Left ventricle myocardium superior (tissue), 1 donor: ENCODE measurements around the gene SLC18A3. TPM values are rescaled to one million over a fixed set of nuclear protein-coding genes. Genes with fewer than 3 reads are reported as not detected.

ENCODE experiments used
- ATAC-seq: fragments of 200-7000 bp; cut with Tn5 transposase; one replicate; pipeline ENCODE4 v1.9.1; 2020; ENCODE audit warnings: mild to moderate bottlenecking, moderate library complexity
- DNase-seq: peaks from one replicate; pipeline ENCODE4 v3.0.0-alpha.2; 2020
- intact Hi-C: fragments of 100-400 bp; cut with micrococcal nuclease; formaldehyde crosslinking; loops from one replicate; pipeline ENCODE4 v1.11.0; 2022
- total RNA-seq: library from RNA; stranded (reverse); fragmentation: NEBNext Ultra II Directional; extraction: Animal tissue kit (Norgen Biotek cat#: 25700); gene quantifications from one replicate; pipeline ENCODE4 v1.2.1, GENCODE V29; 2021
- donor health status: DM: no; HTN: yes; CAD: no; lungs with severe emphysema.

Gene SLC18A3
- total RNA-seq, 1 donor from 2014 or later: not detected

- no peak for DNase-seq
- intact Hi-C loops: no loop called here
- no peak for ATAC-seq
These were observed 15.0 kb upstream of the SLC18A3 start for GRCh38 chr10:49595003-49595712.

- intact Hi-C loops: no loop called here
- DNase-seq: no peak
- no peak for ATAC-seq
These were observed 14.2 kb upstream of the SLC18A3 start for GRCh38 chr10:49595713-49596492.

- intact Hi-C loops: no loop called here
- ATAC-seq (no peak), DNase-seq (no peak)
These were observed 13.7 kb upstream of the SLC18A3 start for GRCh38 chr10:49596493-49596809.

DNA sequence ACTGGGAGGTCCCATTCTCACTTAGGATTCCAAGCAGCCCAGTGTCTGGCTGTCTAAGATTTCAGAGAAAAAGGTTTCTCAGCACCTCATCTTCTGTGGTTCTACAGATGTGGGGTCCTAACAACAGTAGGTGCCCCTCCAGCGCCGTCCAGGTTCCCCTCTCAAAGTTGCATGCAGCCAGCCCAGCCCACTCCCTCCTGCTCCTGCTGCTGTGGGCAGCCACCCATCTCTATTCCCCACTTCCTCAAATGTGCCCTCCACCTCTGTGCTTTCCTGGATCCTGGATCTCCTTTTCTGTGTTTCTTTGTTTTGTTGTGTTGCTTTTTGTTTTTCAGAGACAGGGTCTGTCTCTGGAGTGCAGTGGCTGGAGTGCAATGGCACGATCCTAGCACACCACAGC lies 13.3 kb upstream of the SLC18A3 start:
- DNase-seq (no peak), ATAC-seq (no peak)
- intact Hi-C loops: no loop called here

- DNase-seq: no peak
- no peak for ATAC-seq
- intact Hi-C loops: no loop called here
These were observed 12.5 kb upstream of the SLC18A3 start for GRCh38 chr10:49597426-49598163.

GRCh38 chr10:49598164-49598856 lies 11.8 kb upstream of the SLC18A3 start:
- no peak for ATAC-seq
- no peak for DNase-seq
- intact Hi-C loops: no loop called here

- ATAC-seq (no peak), DNase-seq (no peak)
- intact Hi-C loops: no loop called here
These were observed 11.1 kb upstream of the SLC18A3 start for GRCh38 chr10:49598986-49599385.

DNA sequence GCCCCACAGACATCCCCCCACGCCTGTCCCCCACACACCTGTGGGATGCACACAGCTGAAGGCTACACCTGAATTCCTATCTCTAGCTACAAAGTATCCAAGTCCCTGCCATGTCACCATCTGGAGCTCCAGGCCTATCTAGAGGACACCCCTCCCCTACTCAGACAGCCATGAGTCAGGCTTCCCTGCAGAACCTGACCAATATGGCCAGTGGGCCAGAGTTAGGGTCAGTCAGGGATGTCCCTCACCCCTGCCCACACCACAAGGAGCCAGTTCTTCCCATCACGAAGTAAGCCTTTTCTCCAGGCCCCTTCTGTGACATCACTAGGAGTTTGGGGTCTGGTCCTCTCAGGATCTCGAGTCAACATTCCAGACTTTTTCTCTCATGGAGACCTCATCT lies 10.6 kb upstream of the SLC18A3 start:
- no peak for ATAC-seq
- intact Hi-C loops: no loop called here
- no peak for DNase-seq

DNA sequence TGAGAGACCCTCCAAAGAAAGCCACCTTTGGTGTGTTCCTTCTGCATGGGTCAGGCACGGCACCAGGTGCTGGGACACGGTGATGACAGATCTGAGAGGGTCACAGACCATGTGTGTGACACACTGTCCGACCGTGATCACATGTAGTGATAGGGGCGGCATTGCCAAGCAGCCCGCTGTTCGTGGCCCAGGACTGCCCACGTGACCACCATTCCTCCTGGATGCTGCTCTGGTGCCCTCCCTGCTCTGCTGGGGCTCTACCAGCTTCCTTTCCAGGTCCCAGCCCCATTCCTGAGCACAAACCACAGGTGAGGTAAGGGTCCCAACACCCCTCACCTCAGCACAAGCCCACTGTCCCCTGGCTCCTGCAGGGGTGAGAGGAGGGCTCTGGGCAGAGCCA lies 10.1 kb upstream of the SLC18A3 start:
- intact Hi-C loops: no loop called here
- DNase-seq (no peak), ATAC-seq (no peak)

GRCh38 chr10:49600781-49601400 lies 9.2 kb upstream of the SLC18A3 start:
- no peak for DNase-seq
- intact Hi-C loops: no loop called here
- ATAC-seq: no peak

GRCh38 chr10:49601857-49602256 lies 8.3 kb upstream of the SLC18A3 start:
- intact Hi-C loops: no loop called here
- DNase-seq (no peak), ATAC-seq (no peak)

- intact Hi-C loops: no loop called here
- no peak for DNase-seq
- ATAC-seq: no peak
These were observed 7.6 kb upstream of the SLC18A3 start for GRCh38 chr10:49602380-49603023.

- DNase-seq (no peak), ATAC-seq (no peak)
- intact Hi-C loops: no loop called here
These were observed 4.7 kb upstream of the SLC18A3 start for GRCh38 chr10:49605216-49605938.

GRCh38 chr10:49605939-49606509 lies 4.1 kb upstream of the SLC18A3 start:
- intact Hi-C loops: no loop called here
- ATAC-seq (no peak), DNase-seq (no peak)

DNA sequence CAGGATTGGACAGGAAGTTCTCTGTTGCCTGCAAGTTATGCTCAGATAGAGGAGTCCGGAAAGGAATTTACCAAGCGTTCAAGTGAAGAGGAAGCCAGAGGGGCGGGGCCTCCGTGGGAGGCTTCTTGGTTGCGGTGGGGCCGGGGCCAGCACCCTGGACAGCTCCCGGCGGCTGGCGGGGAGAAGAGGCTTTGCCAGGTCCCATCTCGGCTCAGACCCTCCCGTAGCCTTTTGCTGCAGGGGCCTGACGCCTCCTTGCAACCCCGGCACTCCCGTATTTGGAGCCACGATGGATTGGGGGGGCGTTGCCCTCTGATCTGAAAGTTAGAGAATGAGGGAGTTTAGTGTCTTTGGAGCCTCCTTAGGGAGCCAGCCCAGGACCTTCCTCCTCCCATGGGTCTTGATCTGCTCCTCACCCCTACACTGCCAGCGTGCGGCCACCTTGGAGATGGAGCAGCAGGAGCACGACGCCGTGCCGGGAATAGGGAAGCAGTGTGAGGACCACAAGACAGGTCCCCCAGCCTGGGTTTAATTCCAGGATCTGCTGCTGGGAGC lies 3.1 kb upstream of the SLC18A3 start:
- intact Hi-C loops: no loop called here
- ATAC-seq (peak; percentile 83), DNase-seq (peak; percentile 82)

- ATAC-seq (no peak), DNase-seq (no peak)
- intact Hi-C loops: no loop called here
These were observed 1.7 kb upstream of the SLC18A3 start for GRCh38 chr10:49608166-49609005.

DNA sequence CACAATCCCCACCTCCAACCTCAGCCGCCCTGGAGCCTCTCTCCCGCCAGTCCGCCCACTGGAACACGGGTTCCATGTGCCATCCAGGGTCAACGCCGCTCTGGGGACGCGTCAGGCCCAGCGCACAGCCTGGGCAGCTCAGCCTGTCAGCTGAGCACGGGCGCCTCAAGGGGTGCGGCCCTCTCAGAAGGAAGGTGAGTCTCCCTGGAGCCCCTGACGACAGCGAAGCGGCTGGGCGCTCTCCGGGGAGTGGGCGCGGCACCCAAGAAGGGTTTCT lies 1.2 kb upstream of the SLC18A3 start:
- DNase-seq: no peak
- intact Hi-C loops: no loop called here
- ATAC-seq: no peak
